IMR-90 (cell line): ENCODE data around the gene MTRFR. TPM values are rescaled to one million over a fixed set of nuclear protein-coding genes. Genes with fewer than 3 reads are reported as not detected.

ENCODE experiments used
- ATAC-seq: fragments of 200-7000 bp; cut with Tn5 transposase; 2 replicates; pipeline ENCODE4 v1.9.1; 2020; ENCODE audit warnings: low read depth, mild to moderate bottlenecking, moderate library complexity
- BruUV-seq: library from RNA; stranded (reverse); fragments of 400-500 nt; replicated peaks from 2 replicates; lab custom pipeline; 2021; lab: Mats Ljungman, UMichigan
- CTCF ChIA-PET: fragments of 300-600 bp; formaldehyde crosslinking; extraction: SDS; loops from one replicate; lab custom pipeline; 2021; ENCODE audit warnings: antibody characterized with exemption; lab: Yijun Ruan, JAX
- POLR2A ChIA-PET: fragments of 300-600 bp; sonication (Branson Sonifier 250); formaldehyde crosslinking; loops from one replicate; lab custom pipeline; 2022; ENCODE audit warnings: antibody characterized with exemption; ENCODE audit not compliant: unreplicated experiment; lab: Charles Lee
- DNase-seq: peaks from one replicate; pipeline ENCODE4 v3.0.0; 2013
- H2AFZ ChIP-seq: replicated peaks from 2 replicates; pipeline ENCODE3; 2013; ENCODE audit warnings: low read length, mild to moderate bottlenecking; ENCODE audit not compliant: poor library complexity
- H2AK5ac ChIP-seq: 2 replicates; pipeline ENCODE4 v1.6.1; 2013; ENCODE audit warnings: low read depth, low read length, inconsistent platforms
- H2AK9ac ChIP-seq: replicated peaks from 2 replicates; pipeline ENCODE3; 2013; ENCODE audit warnings: mild to moderate bottlenecking, low read depth, low read length, moderate library complexity; ENCODE audit not compliant: poor library complexity
- H2BK120ac ChIP-seq: 2 replicates; pipeline ENCODE4 v1.6.1; 2013; ENCODE audit warnings: low read depth, low read length, inconsistent platforms
- H2BK15ac ChIP-seq: 3 replicates; pipeline ENCODE4 v1.6.1; 2013; ENCODE audit warnings: low read depth, low read length, inconsistent platforms
- H2BK20ac ChIP-seq: 2 replicates; pipeline ENCODE4 v1.6.1; 2013; ENCODE audit warnings: low read depth, mild to moderate bottlenecking, inconsistent platforms, low read length, moderate library complexity
- H2BK5ac ChIP-seq: 2 replicates; pipeline ENCODE4 v1.6.1; 2013; ENCODE audit warnings: mild to moderate bottlenecking, low read depth, low read length, inconsistent platforms; ENCODE audit not compliant: poor library complexity, severe bottlenecking
- H3K14ac ChIP-seq: replicated peaks from 2 replicates; pipeline ENCODE4 v1.6.1; 2013; ENCODE audit warnings: low read depth, low read length, inconsistent platforms
- H3K18ac ChIP-seq: 2 replicates; pipeline ENCODE4 v1.6.1; 2013; ENCODE audit warnings: low read depth, low read length, control low read depth
- H3K23ac ChIP-seq: 2 replicates; pipeline ENCODE4 v1.6.1; 2013; ENCODE audit warnings: low read depth, low read length, inconsistent platforms
- H3K27ac ChIP-seq: 2 replicates; pipeline ENCODE4 v1.5.1; 2013; ENCODE audit warnings: mild to moderate bottlenecking, control low read depth, low read length; ENCODE audit not compliant: insufficient read depth
- H3K27me3 ChIP-seq: 2 replicates; pipeline ENCODE4 v1.6.1; 2013; ENCODE audit warnings: low read length; ENCODE audit not compliant: control insufficient read depth, insufficient read depth
- H3K36me3 ChIP-seq: 2 replicates; pipeline ENCODE4 v1.6.1; 2013; ENCODE audit warnings: low read length, mixed read lengths; ENCODE audit not compliant: control insufficient read depth, insufficient read depth
- H3K4ac ChIP-seq: 2 replicates; pipeline ENCODE4 v1.6.1; 2013; ENCODE audit warnings: low read depth, low read length, inconsistent platforms
- H3K4me1 ChIP-seq: 2 replicates; pipeline ENCODE4 v1.6.1; 2013; ENCODE audit warnings: low read length, mixed read lengths; ENCODE audit not compliant: control insufficient read depth, insufficient read depth
- H3K4me2 ChIP-seq: 2 replicates; pipeline ENCODE4 v1.6.1; 2013; ENCODE audit warnings: low read depth, mild to moderate bottlenecking, control low read depth, low read length, moderate library complexity
- H3K4me3 ChIP-seq: 2 replicates; pipeline ENCODE4 v1.5.1; 2013; ENCODE audit warnings: low read depth, mild to moderate bottlenecking, control low read depth, low read length, moderate library complexity; ENCODE audit not compliant: insufficient read depth
- H3K56ac ChIP-seq: 2 replicates; pipeline ENCODE4 v1.6.1; 2013; ENCODE audit warnings: low read length, inconsistent platforms; ENCODE audit not compliant: insufficient read depth; ENCODE audit errors: extremely low read depth
- H3K79me1 ChIP-seq, 2 experiments: 2 replicates each; pipeline ENCODE4 v1.6.1; 2013; ENCODE audit warnings: low read length in 2 of 2, inconsistent platforms in 1 of 2, low read depth in 1 of 2
- H3K9ac ChIP-seq: 2 replicates; pipeline ENCODE4 v1.6.1; 2013; ENCODE audit warnings: low read depth, low read length, control low read depth
- H3K9me1 ChIP-seq: 2 replicates; pipeline ENCODE4 v1.6.1; 2013; ENCODE audit warnings: low read length, inconsistent platforms; ENCODE audit not compliant: insufficient read depth
- H3K9me3 ChIP-seq: 2 replicates; pipeline ENCODE4 v1.6.1; 2013; ENCODE audit warnings: low read length; ENCODE audit not compliant: control insufficient read depth, insufficient read depth
- H4K20me1 ChIP-seq: 2 replicates; pipeline ENCODE4 v1.6.1; 2013; ENCODE audit warnings: low read length, inconsistent platforms; ENCODE audit not compliant: insufficient read depth
- H4K5ac ChIP-seq: 2 replicates; pipeline ENCODE4 v1.6.1; 2013; ENCODE audit warnings: mild to moderate bottlenecking, low read depth, low read length, control low read depth
- H4K8ac ChIP-seq, 2 experiments: 2 replicates each; pipeline ENCODE4 v1.6.1; 2013; ENCODE audit warnings: low read depth in 2 of 2, low read length in 2 of 2, control low read depth in 1 of 2, inconsistent platforms in 1 of 2
- H4K91ac ChIP-seq: 2 replicates; pipeline ENCODE4 v1.6.1; 2013; ENCODE audit warnings: low read depth, low read length, inconsistent platforms; ENCODE audit not compliant: insufficient read depth
- CHD1 ChIP-seq: IDR thresholded peaks from 2 replicates; pipeline ENCODE4 v1.6.1; 2012; ENCODE audit warnings: low read depth, low read length, improper control_type of control experiment
- RAD21 ChIP-seq: IDR thresholded peaks from 2 replicates; pipeline ENCODE4 v1.6.1; 2012; ENCODE audit warnings: low read length, improper control_type of control experiment
- WGBS, 2 experiments: methylation state at CpG; one replicate each; pipeline versions ENCODE4 v1.1.5 to v1.1.7; 2013; ENCODE audit warnings: missing lambda C conversion rate in 2 of 2; ENCODE audit not compliant: insufficient read length in 1 of 2; ENCODE audit errors: extremely low coverage in 2 of 2; 5-methylcytosine and 5-hydroxymethylcytosine counted together
- dilution Hi-C: fragments of 300-500 bp; cut with HindIII; formaldehyde crosslinking; loops from one replicate; pipeline ENCODE4 v1.14.3; 2018; ENCODE audit warnings: low sequenced_read_pairs; ENCODE audit not compliant: unreplicated experiment
- in situ Hi-C: fragments of 300-500 bp; cut with MboI; formaldehyde crosslinking; loops from 3 replicates; pipeline ENCODE4 v1.14.3; 2019; ENCODE audit warnings: low sequenced_read_pairs, inconsistent platforms, mixed read lengths
- intact Hi-C: fragments of 100-400 bp; cut with micrococcal nuclease; formaldehyde crosslinking; loops from 2 replicates; pipeline ENCODE4 v1.10.0; 2022
- polyA plus RNA-seq, 3 experiments: library from polyadenylated mRNA; depleted of rRNA; stranded (reverse); fragments of >200 nt; gene quantifications; 2 replicates each; pipeline ENCODE4 v1.2.3, GENCODE V29; 2012; ENCODE audit warnings: low replicate concordance in 1 of 3
- total RNA-seq: library from RNA; depleted of rRNA; stranded (reverse); fragments of >200 nt; gene quantifications from 2 replicates; pipeline ENCODE4 v1.2.3, GENCODE V29; 2012

MTRFR gene
- total and polyA plus RNA-seq, 2 of the 4 experiments (the other 2 are of a cell fraction) = 8.6 to 10.2 TPM

GRCh38 chr12:123288751-123289346, 55.6 kb downstream of the MTRFR start:
- no peaks in the 10 kb centered on the region for H3K27me3 ChIP-seq
- no peak overlapping the region for H3K23ac ChIP-seq
- H3K4ac ChIP-seq = no peak overlapping the region
- H2BK5ac ChIP-seq = no peak overlapping the region
- DNase-seq (no peak), ATAC-seq (no peak)
- 88% methylated on average over 6 of the region's 20 CpGs; no CpG with 5 or more reads in 1 of the 2 experiments for WGBS, 2 experiments
- TF ChIP-seq RAD21 (no peak), CHD1 (no peak)
- ChIA-PET POLR2A (no interaction called here), CTCF (no interaction called here)
- no peak overlapping the region for H4K8ac ChIP-seq
- in situ Hi-C loops (no loop called here), dilution Hi-C loops (no loop called here), intact Hi-C loops (no loop called here)
- H3K9me3 ChIP-seq = no peaks in the 10 kb centered on the region
- H2AFZ ChIP-seq = no peak overlapping the region
- no peak overlapping the region for H3K14ac ChIP-seq
- H3K4me1 ChIP-seq = no peaks in the 10 kb centered on the region
- H3K56ac ChIP-seq = no peak overlapping the region
- H2BK120ac ChIP-seq = no peak overlapping the region
- H4K20me1 ChIP-seq = no peaks in the 10 kb centered on the region
- no peaks in the 10 kb centered on the region for H3K9me1 ChIP-seq
- H2BK20ac ChIP-seq = no peak overlapping the region
- H2AK9ac ChIP-seq = no peak overlapping the region
- H4K91ac ChIP-seq = no peak overlapping the region
- no peak overlapping the region for H3K4me2 ChIP-seq
- no peak overlapping the region for H2AK5ac ChIP-seq
- no peak overlapping the region for H4K5ac ChIP-seq
- no TSS peak for BruUV-seq
- H3K79me1 ChIP-seq = 0 out of 4 replicates have a peak, but pooled peaks cover 0 to 11% of the 10 kb centered on the region in 2 experiments
- peaks cover 18% of the 10 kb centered on the region for H3K36me3 ChIP-seq
- no peak overlapping the region for H3K4me3 ChIP-seq
- no peak overlapping the region for H3K9ac ChIP-seq
- no peak overlapping the region for H2BK15ac ChIP-seq
- no peak overlapping the region for H3K27ac ChIP-seq
- no peak overlapping the region for H3K18ac ChIP-seq
